D341Med (cell line): ENCODE results near the gene TRMT10C.
"Not testable (repeated sequence)": the region's sequence is repeated elsewhere in the genome, so short reads cannot be mapped to it uniquely, and the experiment has no call there.

Source experiments
- DNase-seq: peaks from one replicate; pipeline ENCODE4 v3.0.0; 2012; ENCODE audit warnings: low spot score

TRMT10C gene

DNA sequence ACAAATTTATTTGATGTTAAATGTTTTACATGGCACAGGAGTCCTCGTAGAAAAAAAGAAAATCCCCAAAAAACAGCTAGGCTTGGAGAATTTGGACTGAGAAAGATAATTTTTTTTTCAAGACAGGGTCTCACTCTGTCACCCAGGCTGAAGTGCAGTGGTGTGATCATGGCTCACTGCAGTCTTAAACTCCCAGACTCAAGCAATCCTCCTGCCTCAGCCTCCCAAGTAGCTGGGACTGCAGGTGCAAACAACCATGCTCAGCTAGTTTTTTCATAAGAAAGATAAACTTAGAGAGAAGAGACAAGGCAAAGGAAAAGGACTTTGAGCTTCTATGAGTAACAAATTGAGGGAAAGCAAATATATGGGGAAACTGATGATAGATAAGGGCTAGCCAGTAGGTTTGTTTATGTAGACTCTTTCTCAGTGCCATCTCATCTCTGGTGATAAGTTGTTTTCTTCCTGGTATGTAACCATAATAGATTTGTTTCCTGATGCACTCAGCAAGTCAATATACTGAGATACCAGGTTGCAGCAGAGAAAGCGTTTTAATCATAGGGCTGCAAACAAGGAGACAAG is 13.1 kb upstream of the TRMT10C start:
- no peak for DNase-seq

DNA sequence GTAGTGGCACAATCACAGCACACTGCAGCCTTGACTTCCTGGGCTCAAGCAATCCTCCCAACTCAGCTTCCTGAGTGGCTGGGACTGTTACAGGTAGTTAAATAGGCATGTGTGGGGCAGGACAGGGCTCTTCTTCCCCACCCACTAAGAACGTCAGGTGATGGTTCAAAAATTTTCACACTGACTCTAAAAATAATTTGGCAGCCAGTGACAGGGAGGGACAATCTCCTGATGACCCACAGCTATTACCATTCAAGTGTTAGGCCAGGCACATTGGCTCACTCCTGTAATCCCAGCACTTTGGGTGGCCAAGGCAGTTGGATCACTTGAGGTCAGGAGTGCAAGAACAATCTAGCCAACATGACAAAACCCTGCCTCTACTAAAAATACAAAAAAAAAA is 12.2 kb upstream of the TRMT10C start:
- DNase-seq, result no peak

DNA sequence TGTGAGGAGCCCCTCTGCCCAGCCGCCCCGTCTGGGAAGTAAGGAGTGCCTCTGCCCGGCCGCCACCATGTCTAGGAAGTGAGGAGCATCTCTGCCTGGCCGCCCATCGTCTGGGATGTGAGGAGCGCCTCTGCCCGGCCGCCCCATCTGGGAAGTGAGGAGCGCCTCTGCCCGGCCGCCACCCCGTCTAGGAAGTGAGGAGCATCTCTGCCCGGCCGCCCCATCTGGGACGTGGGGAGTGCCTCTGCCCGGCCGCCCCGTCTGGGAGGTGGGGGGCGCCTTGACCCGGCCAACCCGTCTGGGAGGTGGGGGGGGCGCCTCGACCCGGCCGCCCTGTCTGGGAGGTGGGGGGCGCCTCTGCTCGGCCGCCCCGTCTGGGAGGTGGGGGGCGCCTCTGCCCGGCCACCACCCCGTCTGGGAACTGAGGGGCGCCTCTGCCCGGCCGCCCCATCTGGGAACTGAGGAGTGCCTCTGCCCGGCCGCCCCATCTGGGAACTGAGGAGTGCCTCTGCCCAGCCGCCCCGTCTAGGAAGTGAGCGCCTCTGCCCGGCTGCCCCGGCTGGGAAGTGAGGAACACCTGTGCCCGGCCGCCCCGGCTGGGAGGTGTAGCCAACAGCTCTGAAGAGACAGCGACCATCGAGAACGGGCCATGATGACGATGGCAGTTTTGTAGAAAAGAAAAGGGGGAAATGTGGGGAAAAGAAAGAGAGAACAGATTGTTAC is 10.1 kb upstream of the TRMT10C start:
- DNase-seq, result not testable (repeated sequence)

DNA sequence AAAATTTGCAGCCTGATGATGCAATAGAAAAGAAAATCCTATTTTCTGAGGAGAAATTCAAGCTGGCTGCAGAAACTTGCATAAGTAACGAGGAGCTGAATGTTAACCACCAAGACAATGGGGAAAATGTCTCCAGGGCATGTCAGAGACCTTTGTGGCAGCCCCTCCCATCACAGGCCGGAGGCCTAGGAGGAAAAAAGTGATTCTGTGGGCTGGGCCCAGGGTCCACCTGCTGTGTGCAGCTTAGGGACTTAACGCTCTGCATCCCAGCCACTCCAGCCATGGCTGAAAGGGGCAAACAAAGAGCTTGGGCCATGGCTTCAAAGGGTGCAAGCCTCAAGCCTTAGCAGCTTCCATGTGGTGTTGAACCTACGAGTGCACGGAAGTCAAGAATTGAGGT is 8.3 kb upstream of the TRMT10C start:
- not testable (repeated sequence) for DNase-seq

DNA sequence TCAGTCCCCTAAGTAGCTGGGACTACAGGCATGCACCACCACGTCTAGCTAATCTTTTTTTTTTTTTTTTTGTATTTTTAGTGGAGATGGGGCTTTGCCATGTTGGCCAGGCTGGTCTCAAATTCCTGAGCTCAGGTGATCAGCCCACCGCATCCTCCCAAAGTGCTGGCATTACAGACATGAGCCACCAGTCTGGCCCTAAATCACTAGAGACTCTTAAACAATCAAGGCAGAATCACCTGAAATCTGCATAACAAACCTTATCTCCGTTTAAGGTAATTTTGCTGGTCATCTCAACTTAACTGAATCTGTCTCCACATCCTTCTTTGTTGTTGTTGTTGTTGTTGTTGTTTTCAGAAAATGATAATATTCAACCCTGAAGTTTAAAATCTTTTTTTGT is 5.6 kb upstream of the TRMT10C start:
- DNase-seq, result no peak

DNA sequence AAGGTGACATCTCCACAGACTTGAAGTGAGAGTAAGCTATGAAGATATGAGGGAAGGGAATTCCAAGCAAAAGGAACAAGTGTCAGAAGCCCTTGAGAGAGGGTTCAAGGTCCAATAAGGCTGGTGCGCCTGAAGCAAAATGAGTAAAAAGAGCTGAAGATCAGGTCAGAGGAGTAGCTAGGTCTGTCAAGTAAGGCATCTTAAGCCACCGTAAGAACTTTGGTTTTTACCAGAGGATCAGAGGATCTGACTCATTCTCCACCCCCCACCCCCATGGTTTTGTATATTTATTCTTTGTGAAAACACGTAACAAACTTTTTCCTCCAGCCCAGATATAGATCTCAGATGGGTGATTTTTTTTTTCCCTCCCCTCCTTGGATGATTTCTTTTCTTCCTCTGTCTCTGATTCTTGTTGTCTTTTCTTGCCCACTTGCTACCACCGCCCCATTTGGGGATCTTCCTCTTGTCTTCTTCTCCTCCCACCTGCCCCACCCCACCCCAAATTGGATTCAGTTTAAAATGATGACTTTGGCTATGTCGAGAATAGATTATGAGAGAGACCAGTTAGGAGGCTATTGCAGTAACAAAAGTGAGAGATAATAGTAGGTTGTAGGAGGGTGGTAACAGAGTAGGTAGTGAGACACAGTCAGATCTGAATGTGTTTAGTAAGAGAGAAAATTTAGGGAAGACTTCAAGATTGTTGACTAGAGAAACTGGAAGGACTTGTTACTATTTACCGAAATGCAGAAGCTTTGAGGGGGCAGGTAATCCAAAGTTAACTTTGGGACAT is 6.1 kb downstream of the TRMT10C start:
- no peak for DNase-seq

DNA sequence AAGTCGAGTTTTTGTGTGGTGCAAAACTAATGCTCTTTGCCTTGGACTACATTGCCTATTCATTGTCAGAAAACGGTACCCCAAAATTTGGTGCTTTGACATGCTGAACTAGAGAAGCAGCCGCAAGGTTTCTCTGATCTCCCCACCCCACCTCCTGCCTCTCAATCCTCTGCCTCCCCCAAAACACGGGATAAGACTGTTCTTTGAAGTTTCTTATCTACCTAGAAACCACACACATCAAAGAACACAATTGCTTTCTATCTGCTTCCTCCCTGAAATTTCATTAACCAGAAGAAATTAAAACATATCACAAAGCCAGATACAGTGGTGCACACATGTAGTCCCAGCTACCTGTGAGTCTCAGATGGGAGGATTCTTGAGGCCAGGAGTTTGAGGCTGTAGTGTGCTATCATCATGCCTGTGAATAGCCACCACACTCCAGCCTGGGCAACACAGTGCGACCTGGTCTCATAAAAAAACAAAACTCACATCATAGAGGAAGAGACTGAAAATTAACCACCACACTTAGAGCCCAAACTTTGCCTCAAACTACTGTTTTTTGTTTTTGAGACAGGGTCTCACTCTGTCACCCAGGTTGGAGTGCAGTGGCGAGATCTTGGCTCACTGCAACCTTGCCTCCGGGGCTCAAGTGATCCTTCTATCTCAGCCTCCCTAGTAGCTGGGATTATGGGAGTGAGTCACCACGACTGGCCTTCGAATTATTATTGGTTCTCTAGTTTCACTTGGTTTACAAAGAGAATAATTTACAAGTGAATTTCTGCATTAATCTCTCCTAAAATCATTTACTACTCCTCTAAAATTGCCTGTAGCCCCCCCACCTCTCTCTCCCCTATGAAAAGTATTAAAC is 9.6 kb downstream of the TRMT10C start:
- no peak for DNase-seq

DNA sequence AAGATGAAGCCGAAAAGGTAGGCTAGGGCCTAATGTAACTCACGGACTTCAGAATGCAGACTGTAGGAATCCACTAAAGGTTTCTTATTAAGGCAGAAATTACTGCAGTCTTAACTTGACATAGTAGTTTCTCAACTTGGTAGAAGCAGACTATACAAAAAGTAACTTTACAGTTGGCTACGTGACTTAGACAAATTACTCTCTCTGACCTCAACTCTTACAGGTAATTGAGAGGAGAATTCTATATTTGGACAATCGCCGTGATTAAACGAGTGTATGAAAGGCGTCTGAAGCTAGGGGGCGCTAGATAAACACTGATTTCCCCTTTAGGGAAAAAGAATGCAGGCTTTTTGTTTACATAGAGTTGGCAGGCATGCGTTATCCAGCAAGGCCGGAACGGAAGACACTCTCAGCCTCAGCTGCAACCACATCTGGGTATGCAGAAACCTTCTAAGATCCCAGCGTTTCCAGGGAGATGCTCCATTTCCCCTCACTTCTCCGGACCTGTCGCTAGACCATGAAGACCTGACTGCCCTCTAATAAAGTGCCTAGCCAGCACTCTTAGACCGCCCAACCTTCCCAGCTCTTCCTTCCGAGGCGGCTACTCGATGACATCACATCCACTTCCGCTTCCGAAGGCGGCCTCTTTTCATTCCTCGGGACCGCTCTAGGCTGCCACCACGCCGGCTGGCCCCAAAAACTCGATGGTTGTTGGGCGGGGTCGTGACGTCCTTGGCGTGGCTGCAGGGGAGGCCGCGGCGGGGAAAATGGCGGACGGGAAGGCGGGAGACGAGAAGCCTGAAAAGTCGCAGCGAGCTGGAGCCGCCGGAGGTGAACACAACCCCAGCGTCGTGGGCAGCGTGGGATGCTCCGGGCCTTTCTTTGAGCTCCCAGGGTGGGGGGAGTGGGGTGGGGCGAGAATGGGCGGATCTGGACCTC is 12.1 kb downstream of the TRMT10C start, which contains the start of gene PCNP:
Gene PCNP, plus strand, starts transcription at position 732 of the 939 bp plus-strand sequence. Its CDS starts 36 bp downstream, at position 768.
- DNase-seq, result peak; percentile 95

DNA sequence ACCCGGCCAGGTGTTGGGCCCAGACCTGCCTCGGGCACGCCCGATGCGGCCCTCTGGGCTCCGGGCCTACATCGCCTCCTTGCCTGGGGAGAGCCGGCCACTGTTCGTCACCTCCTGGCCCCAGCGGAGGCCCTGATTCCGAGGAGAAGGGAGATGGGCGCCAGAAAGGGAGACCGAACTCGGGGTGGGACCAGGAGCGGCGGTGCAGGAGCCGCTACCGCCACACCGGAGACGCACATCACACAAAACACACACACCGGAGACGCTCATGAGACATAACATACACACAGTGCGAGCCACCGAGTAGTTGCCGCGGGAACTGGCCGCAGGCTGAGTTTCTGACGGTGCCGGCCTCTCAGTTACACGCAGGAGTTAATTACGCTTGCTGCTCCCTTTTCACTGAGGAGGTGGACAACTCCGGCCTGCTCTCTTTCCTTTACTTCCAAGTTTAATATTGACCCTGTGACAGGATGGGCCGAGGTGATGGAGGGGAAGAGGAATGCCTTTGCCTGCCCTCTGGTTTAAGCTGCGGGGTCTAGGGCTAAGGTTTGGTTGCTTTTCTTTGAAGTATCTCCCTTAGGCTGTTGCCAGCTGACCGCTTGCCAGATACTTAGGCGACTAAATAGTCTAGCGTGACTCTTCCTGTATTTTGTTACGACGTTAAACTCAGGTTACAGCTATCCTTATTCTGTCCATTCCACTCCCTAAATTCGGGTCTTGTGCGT is 12.9 kb downstream of the TRMT10C start:
- DNase-seq, result peak; percentile 43

DNA sequence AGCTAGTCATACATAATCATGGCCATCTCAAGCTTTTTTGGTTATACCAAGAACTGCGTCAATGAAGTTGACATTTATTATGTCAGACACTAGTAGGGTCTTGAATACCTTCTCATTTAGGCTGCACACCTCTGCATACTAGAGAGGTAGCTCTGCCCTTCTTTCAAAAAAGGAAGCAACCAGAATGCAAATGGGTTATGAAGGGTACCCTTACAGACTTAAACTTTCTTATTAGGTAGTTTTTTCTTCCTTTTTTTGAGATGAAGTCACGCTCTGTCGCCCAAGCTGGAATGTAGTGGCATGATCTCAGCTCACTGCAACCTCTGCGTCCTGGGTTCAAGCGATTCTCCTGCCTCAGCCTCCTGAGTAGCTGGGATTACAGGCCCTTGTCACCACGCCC is 15.6 kb downstream of the TRMT10C start:
- no peak for DNase-seq

DNA sequence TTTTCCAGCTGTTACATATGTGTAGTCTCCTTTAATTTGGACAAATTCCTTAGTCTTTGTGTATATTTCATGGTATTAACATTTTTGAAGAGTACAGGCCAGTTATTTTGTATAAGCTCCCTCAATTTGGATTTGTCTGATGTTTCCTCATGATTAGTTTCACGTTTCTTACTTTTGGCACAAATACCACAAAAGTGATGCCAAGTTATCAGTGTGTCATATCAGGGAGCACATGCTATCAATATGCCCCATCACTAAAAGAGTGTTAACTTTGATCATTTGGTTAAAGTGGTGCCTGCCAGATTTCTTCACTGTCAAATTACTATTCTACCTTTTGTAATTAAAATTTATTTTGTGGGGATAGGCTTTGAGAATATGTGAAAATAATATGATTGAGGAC is 26.9 kb downstream of the TRMT10C start:
- no peak for DNase-seq

DNA sequence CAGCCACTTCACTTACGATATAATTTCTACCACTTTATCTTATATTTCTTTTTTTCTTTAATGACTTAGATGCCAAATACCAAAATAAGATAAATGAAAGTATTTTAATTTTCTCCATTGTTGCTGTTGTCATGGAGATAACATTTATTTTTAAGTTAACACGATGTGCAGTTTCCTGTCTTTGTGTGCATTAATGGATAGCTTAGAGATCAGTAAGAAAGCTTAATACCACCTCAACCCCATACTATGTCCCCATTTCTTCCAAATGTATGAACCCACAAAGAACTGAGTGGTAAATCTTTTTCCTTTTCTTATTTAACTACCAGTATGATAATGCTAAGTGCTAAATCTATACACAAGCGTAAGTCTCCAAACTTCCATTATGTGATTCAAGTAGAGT is 29.4 kb downstream of the TRMT10C start:
- no peak for DNase-seq

DNA sequence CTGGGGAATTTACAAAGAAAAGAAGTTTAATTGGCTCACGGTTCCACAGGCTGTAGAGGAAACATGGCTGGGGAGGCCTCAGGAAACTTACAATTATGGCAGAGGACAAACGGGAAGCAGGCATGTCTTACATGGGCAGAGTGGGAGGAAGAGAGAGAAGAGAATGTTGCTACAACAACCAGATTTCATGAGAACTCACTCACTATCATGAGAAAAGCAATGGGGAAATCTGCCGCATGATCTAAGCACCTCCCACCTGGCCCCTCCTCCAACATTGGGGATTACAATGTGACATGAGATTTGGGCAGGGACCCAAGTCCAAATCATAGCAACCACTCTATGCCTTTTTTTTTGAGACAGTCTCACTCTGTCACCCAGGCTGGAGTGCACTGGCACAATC is 41.1 kb downstream of the TRMT10C start:
- DNase-seq, result no peak

DNA sequence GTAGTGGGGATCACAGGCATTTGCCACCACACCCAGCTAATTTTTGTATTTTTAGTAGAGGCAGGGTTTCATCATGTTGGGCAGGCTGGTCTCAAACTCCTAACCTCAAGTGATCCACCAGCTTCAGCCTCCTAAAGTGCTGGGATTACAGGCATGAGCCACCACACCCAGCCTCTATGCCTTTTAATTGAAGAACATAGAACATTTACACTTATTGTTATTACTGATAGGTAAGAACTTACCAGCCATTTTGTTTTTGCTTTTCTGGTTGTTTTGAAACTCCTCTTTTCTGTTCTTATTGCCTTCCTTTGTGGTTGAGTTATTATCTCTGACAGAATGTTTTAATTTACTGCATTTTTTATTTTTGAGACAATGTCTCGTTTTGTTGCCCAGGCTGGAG is 41.5 kb downstream of the TRMT10C start:
- DNase-seq, result no peak

DNA sequence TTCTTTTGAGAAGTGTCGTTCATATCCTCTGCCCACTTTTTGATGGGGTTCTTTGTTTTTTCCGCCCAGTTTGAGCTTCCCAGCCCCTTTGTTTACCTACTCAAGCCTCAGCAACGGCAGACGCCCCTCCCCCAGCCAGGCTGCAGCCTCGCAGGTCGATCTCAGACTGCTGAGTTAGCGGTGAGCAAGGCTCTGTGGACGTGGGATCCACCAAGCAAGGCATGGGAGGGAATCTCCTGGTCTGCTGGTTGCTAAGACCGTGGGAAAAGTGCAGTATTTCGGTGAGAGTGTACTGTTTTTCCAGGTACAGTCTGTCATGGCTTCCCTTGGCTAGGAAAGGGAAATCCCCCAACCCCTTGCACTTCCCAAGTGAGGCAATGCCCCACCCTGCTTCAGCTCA is 43.7 kb downstream of the TRMT10C start:
- not testable (repeated sequence) for DNase-seq

DNA sequence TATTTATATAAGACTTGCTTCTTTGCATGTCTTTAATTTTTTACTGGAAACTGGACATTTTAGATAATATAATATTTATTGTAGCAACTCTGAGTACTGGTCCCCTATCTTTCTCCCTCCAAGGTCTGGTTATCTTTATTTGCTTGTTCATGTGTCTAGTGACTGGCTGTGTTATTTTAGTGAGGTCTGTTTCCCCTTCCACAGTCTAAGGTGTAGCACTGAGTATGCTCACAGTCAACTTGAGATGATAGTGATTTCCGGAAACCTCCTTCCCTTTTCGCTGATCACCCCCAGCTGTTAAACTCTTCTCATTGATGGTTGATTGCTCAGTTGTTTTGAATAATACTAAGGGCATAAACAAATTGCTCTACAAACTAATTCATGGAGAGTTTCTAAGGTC is 49.4 kb downstream of the TRMT10C start:
- DNase-seq, result no peak

DNA sequence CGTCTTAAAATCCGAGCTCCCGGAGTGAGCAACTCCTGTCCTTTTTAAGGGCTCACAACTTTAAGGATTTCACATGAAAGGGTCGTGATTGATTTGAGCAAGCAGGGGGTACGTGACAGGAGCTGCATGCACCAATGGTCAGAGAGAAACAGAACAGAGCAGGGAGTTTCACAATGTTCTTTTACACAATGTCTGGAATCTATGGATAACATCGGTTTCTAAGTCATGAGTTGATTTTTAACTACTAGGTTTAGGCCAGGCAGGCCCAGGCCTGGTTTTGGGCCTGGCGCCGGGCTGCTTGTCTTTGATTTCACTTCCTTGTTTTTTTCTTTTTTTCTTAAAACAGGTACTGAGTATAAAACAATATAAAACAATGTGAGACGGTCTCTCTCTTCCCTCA is 51.3 kb downstream of the TRMT10C start:
- not testable (repeated sequence) for DNase-seq

DNA sequence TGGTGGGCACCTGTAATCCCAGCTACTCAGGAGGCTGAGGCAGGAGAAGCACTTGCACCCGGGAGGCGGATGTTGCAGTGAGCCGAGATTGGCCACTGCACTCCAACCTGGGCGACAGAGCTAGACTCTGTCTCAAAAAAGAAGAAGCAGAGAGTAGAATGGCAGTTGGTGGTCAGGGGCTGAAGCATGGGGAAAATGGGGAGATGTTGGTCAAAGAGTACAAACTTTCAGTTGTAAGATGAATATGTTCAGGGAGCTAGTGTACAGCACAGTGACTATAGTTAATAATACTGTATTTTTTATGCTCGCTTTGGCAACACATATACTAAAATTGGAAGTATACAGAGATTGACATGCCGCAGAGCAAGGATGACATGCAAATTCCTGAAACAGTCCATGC is 53.9 kb downstream of the TRMT10C start:
- no peak for DNase-seq
